ENCODE results near the gene VANGL1. TPM values are rescaled to one million over a fixed set of nuclear protein-coding genes. Genes with fewer than 3 reads are reported as not detected.

The VANGL1 gene
- total RNA-seq, 2 experiments from 2014 or later, result 1.9 to 2.7 TPM

DNA sequence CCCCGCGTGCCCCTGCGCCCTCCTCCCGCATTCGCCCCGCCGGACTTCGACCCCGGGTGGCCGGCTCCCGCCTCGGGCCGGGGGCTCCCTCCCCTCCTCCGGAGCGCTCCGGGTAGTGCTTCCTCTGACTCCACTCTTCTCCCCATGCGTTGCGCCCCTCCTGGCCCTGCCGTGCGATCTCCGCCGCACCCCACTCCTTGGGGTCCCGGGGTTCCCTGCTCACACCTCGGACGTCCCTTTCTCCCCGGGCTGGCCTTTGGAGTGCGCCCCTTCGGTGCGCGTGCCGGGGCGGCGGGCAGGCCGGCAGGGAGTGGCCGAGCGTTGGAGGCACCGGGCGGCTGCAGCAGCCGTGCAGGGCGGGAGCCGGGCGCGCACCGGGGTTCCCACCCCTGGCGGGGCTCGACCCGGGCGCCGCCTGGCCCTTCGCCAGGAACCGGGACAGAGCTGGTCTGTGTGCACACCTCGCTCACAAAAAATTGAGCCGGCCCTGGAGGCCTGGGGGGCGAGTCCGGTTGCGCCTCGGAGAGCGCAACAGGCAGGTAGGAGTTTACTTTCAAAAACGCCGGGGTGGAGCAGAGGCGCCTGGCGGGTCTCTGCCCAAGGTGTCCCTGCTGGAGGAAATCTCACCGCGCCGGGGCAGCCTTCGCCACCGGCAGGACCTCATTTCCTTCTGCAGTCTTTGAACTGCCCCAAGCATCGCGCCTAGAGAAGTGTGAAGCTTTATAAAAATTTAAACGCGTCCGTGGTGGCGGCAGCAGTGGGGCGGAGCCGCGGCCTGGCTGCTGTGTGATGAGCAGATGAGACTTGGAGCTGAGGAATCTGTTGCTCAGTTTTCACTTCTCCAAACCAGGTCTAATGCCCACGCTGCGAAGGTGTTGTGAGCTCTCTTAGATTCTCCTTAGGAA is 650 bp downstream of the VANGL1 start:
- Mint-ChIP-seq H3K9me3 (peaks cover 11% of the 10 kb centered on the region), H3K27ac (no peak overlapping the region), H3K27me3 (peaks cover 28% of the 10 kb centered on the region), H3K4me3 (peak overlapping the region; percentile 74), H3K36me3 (ENCODE audit: low read depth) (peaks cover 5% of the 10 kb centered on the region), H3K4me1 (ENCODE audit: low read depth) (peaks cover 11% of the 10 kb centered on the region)
- TF ChIP-seq, protein P1, sequence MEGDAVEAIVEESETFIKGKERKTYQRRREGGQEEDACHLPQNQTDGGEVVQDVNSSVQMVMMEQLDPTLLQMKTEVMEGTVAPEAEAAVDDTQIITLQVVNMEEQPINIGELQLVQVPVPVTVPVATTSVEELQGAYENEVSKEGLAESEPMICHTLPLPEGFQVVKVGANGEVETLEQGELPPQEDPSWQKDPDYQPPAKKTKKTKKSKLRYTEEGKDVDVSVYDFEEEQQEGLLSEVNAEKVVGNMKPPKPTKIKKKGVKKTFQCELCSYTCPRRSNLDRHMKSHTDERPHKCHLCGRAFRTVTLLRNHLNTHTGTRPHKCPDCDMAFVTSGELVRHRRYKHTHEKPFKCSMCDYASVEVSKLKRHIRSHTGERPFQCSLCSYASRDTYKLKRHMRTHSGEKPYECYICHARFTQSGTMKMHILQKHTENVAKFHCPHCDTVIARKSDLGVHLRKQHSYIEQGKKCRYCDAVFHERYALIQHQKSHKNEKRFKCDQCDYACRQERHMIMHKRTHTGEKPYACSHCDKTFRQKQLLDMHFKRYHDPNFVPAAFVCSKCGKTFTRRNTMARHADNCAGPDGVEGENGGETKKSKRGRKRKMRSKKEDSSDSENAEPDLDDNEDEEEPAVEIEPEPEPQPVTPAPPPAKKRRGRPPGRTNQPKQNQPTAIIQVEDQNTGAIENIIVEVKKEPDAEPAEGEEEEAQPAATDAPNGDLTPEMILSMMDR (IDR thresholded peaks at IDR 0.05), result no peak
- CTCF ChIA-PET, result interaction anchor here (1.2 to 2.4 kb wide), 2 partner anchors 64 kb away, joined by 4 to 10 read pairs; no protein-coding TSS in a partner anchor
- peak; percentile 34 for ATAC-seq
- peak; percentile 50 for DNase-seq
- POLR2A ChIA-PET, result interaction anchor here (1.2 kb wide), 1 partner anchor 12 kb away, joined by 3 read pairs; no protein-coding TSS in a partner anchor
- intact Hi-C loops (cut with micrococcal nuclease), result no loop called here

- Mint-ChIP-seq H3K27me3 (peaks cover 28% of the 10 kb centered on the region), H3K36me3 (ENCODE audit: low read depth) (peaks cover 5% of the 10 kb centered on the region), H3K9me3 (peaks cover 11% of the 10 kb centered on the region), H3K4me1 (ENCODE audit: low read depth) (peaks cover 11% of the 10 kb centered on the region), H3K4me3 (peak overlapping the region; percentile 74), H3K27ac (no peak overlapping the region)
- ChIA-PET POLR2A (no interaction called here), CTCF (interaction anchor here (1.2 kb wide), 1 partner anchor 64 kb away, joined by 4 read pairs; no protein-coding TSS in a partner anchor)
- no peak for DNase-seq
- intact Hi-C loops (cut with micrococcal nuclease), result no loop called here
- TF ChIP-seq, protein P1 (IDR thresholded peaks at IDR 0.05), result no peak
- ATAC-seq, result no peak
Measured at GRCh38 chr1:115643225-115643624, 1.5 kb downstream of the VANGL1 start.

DNA sequence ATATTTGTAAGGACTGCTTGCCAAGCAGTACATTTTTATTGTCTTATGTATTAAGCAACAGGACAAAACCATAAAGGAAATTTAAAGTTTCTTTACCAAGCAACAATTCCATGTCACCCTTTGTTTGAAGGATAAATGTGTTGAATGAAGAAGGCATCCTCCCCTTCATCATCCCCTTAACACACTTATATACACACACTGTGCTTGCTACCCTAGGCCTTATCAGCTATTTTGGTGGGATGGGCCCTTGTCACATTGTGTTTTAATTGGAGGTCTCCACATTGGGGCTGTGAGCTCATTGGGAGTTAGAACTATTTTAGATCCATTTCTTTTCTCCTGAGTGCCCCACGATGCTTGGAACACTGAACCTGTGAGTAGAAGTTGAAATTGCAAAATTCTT is 1.9 kb downstream of the VANGL1 start:
- H3K4me3 Mint-ChIP-seq, result no peak overlapping the region
- TF ChIP-seq, protein P1 (IDR thresholded peaks at IDR 0.05), result no peak
- DNase-seq (no peak), ATAC-seq (no peak)
- no peak overlapping the region for H3K27ac Mint-ChIP-seq
- CTCF ChIA-PET, result interaction anchor here (1.2 kb wide), 1 partner anchor 63 kb away, joined by 4 read pairs; no protein-coding TSS in a partner anchor
- POLR2A ChIA-PET, result no interaction called here
- intact Hi-C loops (cut with micrococcal nuclease), result no loop called here
- H3K9me3 Mint-ChIP-seq, result peaks cover 11% of the 10 kb centered on the region
- H3K27me3 Mint-ChIP-seq, result peaks cover 28% of the 10 kb centered on the region
- peaks cover 5% of the 10 kb centered on the region for H3K36me3 Mint-ChIP-seq (ENCODE audit: low read depth)
- H3K4me1 Mint-ChIP-seq (ENCODE audit: low read depth), result peaks cover 11% of the 10 kb centered on the region

- POLR2A ChIA-PET, result no interaction called here
Measured at GRCh38 chr1:115644109-115644508, 2.3 kb downstream of the VANGL1 start.

More at GRCh38 chr1:115644109-115644508, 2.3 kb downstream of the VANGL1 start:
- Mint-ChIP-seq H3K9me3 (peaks cover 11% of the 10 kb centered on the region), H3K27me3 (peaks cover 28% of the 10 kb centered on the region), H3K4me1 (ENCODE audit: low read depth) (peaks cover 11% of the 10 kb centered on the region), H3K27ac (no peak overlapping the region), H3K36me3 (ENCODE audit: low read depth) (peaks cover 5% of the 10 kb centered on the region), H3K4me3 (no peak overlapping the region)
- intact Hi-C loops (cut with micrococcal nuclease), result no loop called here
- ATAC-seq (no peak), DNase-seq (no peak)
- TF ChIP-seq, protein P1 (IDR thresholded peaks at IDR 0.05), result no peak
- CTCF ChIA-PET, result no interaction called here
